Measurements from ENCODE around the gene PHACTR1.

DNA sequence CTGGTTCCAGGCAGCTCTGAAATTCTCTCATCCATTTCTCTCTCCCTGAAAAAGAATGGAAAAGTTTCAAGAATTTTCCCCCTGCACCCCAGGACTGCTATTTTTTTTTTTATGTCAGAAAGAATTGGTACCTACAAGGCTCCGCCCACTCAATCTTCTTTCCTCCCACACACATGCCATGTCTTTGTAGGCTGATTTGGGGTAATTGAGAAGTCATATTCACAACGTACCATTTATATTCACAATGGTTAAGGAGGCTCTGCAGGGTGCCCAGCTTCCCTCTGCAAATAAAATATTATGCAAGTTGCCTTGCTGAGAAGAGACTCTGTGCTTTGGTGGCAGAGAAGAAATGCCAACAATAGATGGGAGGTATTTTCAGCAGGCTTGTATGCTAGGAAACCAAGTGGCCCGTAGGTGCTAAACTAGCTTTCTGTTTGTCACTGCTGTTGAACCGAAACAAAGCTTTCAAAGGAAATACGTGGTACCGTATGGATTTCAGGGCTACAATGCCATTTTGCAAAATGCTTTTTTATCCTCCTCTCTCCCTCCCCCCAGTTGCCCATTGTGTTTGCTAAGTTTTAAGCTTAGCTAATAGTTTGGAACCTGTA lies 150.0 kb downstream of the PHACTR1 start:
- TF ChIP-seq TAF1 (IDR thresholded peaks at IDR 0.05; ENCODE audit: low read depth, low read length) (no peak), POLR2AphosphoS5 (IDR thresholded peaks at IDR 0.05; ENCODE audit: low read depth, low read length) (no peak), POLR2A (IDR thresholded peaks at IDR 0.05; ENCODE audit: low read depth, low read length) (no peak), PAX5 (IDR thresholded peaks at IDR 0.05; ENCODE audit: insufficient read depth, low read length, severe bottlenecking) (no peak), SPI1 (IDR thresholded peaks at IDR 0.05; ENCODE audit: low read depth, low read length) (no peak)

Measured in GM12891 (cell line).